ENCODE data around the gene GABRA1. TPM values are rescaled to one million over a fixed set of nuclear protein-coding genes. Genes with fewer than 3 reads are reported as not detected.

Gene GABRA1
- total RNA-seq, 1 donor from 2014 or later = not detected

DNA sequence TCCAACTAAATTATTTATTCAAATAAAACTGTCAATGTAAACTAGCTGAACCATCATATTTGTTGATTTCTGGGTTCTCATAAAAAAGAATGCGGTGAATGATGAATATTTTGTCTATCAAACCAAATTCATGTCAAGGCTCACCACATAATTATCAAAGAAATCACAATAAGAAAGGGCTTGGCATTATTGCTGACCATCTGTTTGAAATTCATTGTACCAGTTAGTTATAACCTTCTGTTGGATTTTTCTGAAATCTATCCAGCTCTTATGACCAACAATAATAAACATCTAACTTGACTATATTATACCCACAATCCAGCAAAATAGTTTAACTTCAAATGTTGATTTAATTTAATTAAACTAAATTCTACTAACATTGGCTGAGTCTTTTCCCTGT, 53.1 kb downstream of the GABRA1 start:
- no peak for DNase-seq (ENCODE audit: low spot score)
- H3K27ac Mint-ChIP-seq (ENCODE audit: unreplicated experiment) = no peak overlapping the region
- no peaks in the 10 kb centered on the region for H3K9me3 Mint-ChIP-seq (ENCODE audit: unreplicated experiment)
- no peaks in the 10 kb centered on the region for H3K36me3 Mint-ChIP-seq (ENCODE audit: low read depth, unreplicated experiment)
- no peaks in the 10 kb centered on the region for H3K27me3 Mint-ChIP-seq (ENCODE audit: unreplicated experiment)
- TF ChIP-seq, protein P1, sequence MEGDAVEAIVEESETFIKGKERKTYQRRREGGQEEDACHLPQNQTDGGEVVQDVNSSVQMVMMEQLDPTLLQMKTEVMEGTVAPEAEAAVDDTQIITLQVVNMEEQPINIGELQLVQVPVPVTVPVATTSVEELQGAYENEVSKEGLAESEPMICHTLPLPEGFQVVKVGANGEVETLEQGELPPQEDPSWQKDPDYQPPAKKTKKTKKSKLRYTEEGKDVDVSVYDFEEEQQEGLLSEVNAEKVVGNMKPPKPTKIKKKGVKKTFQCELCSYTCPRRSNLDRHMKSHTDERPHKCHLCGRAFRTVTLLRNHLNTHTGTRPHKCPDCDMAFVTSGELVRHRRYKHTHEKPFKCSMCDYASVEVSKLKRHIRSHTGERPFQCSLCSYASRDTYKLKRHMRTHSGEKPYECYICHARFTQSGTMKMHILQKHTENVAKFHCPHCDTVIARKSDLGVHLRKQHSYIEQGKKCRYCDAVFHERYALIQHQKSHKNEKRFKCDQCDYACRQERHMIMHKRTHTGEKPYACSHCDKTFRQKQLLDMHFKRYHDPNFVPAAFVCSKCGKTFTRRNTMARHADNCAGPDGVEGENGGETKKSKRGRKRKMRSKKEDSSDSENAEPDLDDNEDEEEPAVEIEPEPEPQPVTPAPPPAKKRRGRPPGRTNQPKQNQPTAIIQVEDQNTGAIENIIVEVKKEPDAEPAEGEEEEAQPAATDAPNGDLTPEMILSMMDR (IDR thresholded peaks at IDR 0.05; ENCODE audit: unreplicated experiment) = no peak
- H3K4me1 Mint-ChIP-seq (ENCODE audit: unreplicated experiment) = no peaks in the 10 kb centered on the region
- no peak overlapping the region for H3K4me3 Mint-ChIP-seq (ENCODE audit: unreplicated experiment)

DNA sequence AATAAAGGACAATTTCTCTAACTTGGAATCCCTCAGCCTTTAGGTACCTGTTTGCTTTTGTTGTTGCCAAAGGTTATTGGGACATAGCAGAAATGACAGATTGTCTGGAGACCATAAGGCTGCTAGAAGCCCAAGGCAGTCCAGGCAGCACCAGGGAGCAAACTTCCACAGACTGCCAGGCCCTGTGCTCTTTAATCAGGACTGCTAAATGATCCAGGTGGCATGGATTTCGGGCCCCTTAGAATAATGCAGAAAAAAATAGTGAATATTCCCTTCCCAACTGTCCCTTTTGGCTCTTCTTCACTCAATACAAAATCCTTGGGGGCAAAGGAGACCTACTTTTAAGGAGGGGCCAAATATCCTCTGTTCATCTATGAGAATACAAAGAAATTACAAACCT, 73.9 kb downstream of the GABRA1 start:
- no peak for DNase-seq (ENCODE audit: low spot score)
- Mint-ChIP-seq H3K4me3 (ENCODE audit: unreplicated experiment) (no peak overlapping the region), H3K4me1 (ENCODE audit: unreplicated experiment) (no peaks in the 10 kb centered on the region), H3K36me3 (ENCODE audit: low read depth, unreplicated experiment) (no peaks in the 10 kb centered on the region), H3K27me3 (ENCODE audit: unreplicated experiment) (peaks cover 1% of the 10 kb centered on the region), H3K27ac (ENCODE audit: unreplicated experiment) (no peak overlapping the region), H3K9me3 (ENCODE audit: unreplicated experiment) (peaks cover 4% of the 10 kb centered on the region)
- TF ChIP-seq, protein P1 (IDR thresholded peaks at IDR 0.05; ENCODE audit: unreplicated experiment) = no peak

DNA sequence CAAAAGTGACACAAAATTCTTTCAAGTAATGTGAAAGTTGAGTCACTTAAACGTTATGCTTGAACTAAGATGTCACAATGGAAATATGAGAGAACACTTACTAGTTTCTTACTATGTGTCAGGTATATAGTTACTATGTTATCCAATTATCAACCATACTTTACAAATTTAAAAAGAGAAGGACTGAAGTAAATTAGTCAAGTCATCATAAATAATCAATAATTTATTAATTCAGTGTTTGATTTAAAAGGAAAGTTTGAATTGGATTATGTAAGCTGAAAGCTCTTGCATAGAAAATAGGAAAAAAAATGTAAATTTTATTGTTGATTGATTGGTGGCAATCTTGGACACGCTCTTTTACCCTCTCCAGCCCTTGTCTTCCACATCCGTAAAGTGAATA, 76.3 kb downstream of the GABRA1 start:
- DNase-seq (ENCODE audit: low spot score) = no peak
- H3K36me3 Mint-ChIP-seq (ENCODE audit: low read depth, unreplicated experiment) = no peaks in the 10 kb centered on the region
- H3K9me3 Mint-ChIP-seq (ENCODE audit: unreplicated experiment) = peaks cover 4% of the 10 kb centered on the region
- TF ChIP-seq, protein P1 (IDR thresholded peaks at IDR 0.05; ENCODE audit: unreplicated experiment) = no peak
- peaks cover 1% of the 10 kb centered on the region for H3K27me3 Mint-ChIP-seq (ENCODE audit: unreplicated experiment)
- H3K27ac Mint-ChIP-seq (ENCODE audit: unreplicated experiment) = no peak overlapping the region
- no peak overlapping the region for H3K4me3 Mint-ChIP-seq (ENCODE audit: unreplicated experiment)
- H3K4me1 Mint-ChIP-seq (ENCODE audit: unreplicated experiment) = no peaks in the 10 kb centered on the region

DNA sequence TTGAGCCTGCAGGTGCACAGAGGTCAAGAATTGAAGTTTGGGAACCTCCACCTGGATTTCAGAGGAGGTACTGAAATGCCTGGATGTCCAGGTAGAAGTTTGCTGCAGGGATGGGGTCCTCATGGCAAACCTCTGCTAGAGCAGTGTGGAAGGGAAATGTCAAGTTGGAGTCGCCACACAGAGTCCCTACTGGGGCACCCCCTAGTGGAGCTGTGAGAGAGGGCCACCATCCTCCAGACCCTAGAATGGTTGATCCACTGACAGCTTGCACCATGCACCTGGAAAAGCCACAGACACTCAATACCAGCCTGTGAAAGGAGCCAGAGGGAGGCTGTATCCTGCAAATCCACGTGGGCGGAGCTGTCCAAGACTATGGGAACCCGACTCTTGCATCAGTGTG, 78.0 kb downstream of the GABRA1 start:
- peaks cover 4% of the 10 kb centered on the region for H3K9me3 Mint-ChIP-seq (ENCODE audit: unreplicated experiment)
- TF ChIP-seq, protein P1 (IDR thresholded peaks at IDR 0.05; ENCODE audit: unreplicated experiment) = no peak

DNA sequence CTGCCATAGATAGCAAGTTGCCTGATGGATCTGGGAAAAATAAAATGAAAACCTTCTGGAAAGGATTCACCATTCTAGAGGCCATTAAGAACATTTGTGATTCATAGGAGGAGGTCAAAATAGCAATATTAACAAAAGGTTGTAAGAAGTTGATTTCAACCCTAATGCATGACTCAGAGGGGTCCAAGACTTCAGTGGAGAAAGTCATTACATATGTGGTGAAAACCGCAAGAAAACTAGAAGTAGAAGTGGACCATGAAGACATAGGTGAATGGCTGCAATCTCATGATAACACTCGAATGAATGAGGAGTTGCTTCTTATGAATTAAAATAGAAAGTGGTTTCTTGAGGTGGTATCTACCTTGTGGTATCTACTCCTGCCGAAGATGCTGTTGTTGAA, 86.6 kb downstream of the GABRA1 start:
- DNase-seq (ENCODE audit: low spot score) = no peak
- Mint-ChIP-seq H3K4me3 (ENCODE audit: unreplicated experiment) (no peak overlapping the region), H3K9me3 (ENCODE audit: unreplicated experiment) (no peaks in the 10 kb centered on the region), H3K36me3 (ENCODE audit: low read depth, unreplicated experiment) (no peaks in the 10 kb centered on the region), H3K4me1 (ENCODE audit: unreplicated experiment) (no peaks in the 10 kb centered on the region), H3K27me3 (ENCODE audit: unreplicated experiment) (no peaks in the 10 kb centered on the region), H3K27ac (ENCODE audit: unreplicated experiment) (no peak overlapping the region)
- TF ChIP-seq, protein P1 (IDR thresholded peaks at IDR 0.05; ENCODE audit: unreplicated experiment) = no peak

More for the DNA sequence above, 78.0 kb downstream of the GABRA1 start:
- Mint-ChIP-seq H3K27me3 (ENCODE audit: unreplicated experiment) (no peaks in the 10 kb centered on the region), H3K4me1 (ENCODE audit: unreplicated experiment) (no peaks in the 10 kb centered on the region), H3K36me3 (ENCODE audit: low read depth, unreplicated experiment) (no peaks in the 10 kb centered on the region), H3K27ac (ENCODE audit: unreplicated experiment) (no peak overlapping the region), H3K4me3 (ENCODE audit: unreplicated experiment) (no peak overlapping the region)
- no peak for DNase-seq (ENCODE audit: low spot score)

Data from endothelial cell (in vitro differentiated cells).